Activated T-helper 1 cell treated with Interleukin-2 at 50 U/mL for 16 hours (primary cell): ENCODE results near the gene ADAM12.
"Not testable (repeated sequence)": the region's sequence is repeated elsewhere in the genome, so short reads cannot be mapped to it uniquely, and the experiment has no call there.

Source experiments
- DNase-seq: peaks from one replicate; pipeline ENCODE4 v3.0.0-alpha.2; 2020; ENCODE audit warnings: low read depth

Gene ADAM12

GRCh38 chr10:125980521-125981035 is 407.7 kb downstream of the ADAM12 start:
- DNase-seq: no peak

GRCh38 chr10:125979976-125980375 is 408.3 kb downstream of the ADAM12 start:
- no peak for DNase-seq

GRCh38 chr10:125976960-125977605 is 411.2 kb downstream of the ADAM12 start:
- DNase-seq: no peak

- not testable (repeated sequence) for DNase-seq
Observed at GRCh38 chr10:125970077-125970630, 418.1 kb downstream of the ADAM12 start.

- DNase-seq: no peak
Observed at GRCh38 chr10:125967533-125967932, 420.7 kb downstream of the ADAM12 start.

GRCh38 chr10:125964558-125964957 is 423.7 kb downstream of the ADAM12 start:
- no peak for DNase-seq
